Measurements from ENCODE around the gene PXT1. TPM values are rescaled to one million over a fixed set of nuclear protein-coding genes. Genes with fewer than 3 reads are reported as not detected.

The PXT1 gene
- polyA plus RNA-seq (2011; rRNA removed) (not detected in 2 replicates), polyA minus RNA-seq (2011; rRNA and poly(A)+ RNA removed) (not detected in 2 replicates)

GRCh38 chr6:36442671-36443470, at the start of gene PXT1, which contains the start of gene KCTD20:
Gene PXT1, minus strand, starts transcription at chr6:36442854. Its CDS starts 16,772 bp downstream, at chr6:36426082.
Gene KCTD20, plus strand, starts transcription at chr6:36443000. Its CDS starts 27,098 bp downstream, at chr6:36470098.
- no peak for TF ChIP-seq CTCF (IDR thresholded peaks at IDR 0.05; ENCODE audit: low read depth, low read length)
- H3K27me3 ChIP-seq (ENCODE audit: control insufficient read depth, insufficient read depth, low read length), result no peaks in the 10 kb centered on the region
- DNase-seq (ENCODE audit: low read depth, low spot score), result peak; percentile 56
- H3K4me3 ChIP-seq (ENCODE audit: low read depth, low read length), result peak within 1 kb of the TSS; percentile 95
- H3K9me3 ChIP-seq (ENCODE audit: control insufficient read depth, insufficient read depth, low read length), result no peaks in the 10 kb centered on the region; the same call in 1 of the 2 replicates
- peak within 1 kb of the TSS; percentile 89 for H3K27ac ChIP-seq (ENCODE audit: low read depth, low read length)
- ChIA-PET CTCF (no interaction called here), POLR2A (interaction anchor here (1.0 kb wide), 1 partner anchor 17 kb away, joined by 3 read pairs; no protein-coding TSS in a partner anchor)

GRCh38 chr6:36492092-36492491, 49.4 kb upstream of the PXT1 start:
- no peak for DNase-seq (ENCODE audit: low read depth, low spot score)
- Histone ChIP-seq H3K9me3 (ENCODE audit: control insufficient read depth, insufficient read depth, low read length) (no peaks in the 10 kb centered on the region), H3K27me3 (ENCODE audit: control insufficient read depth, insufficient read depth, low read length) (no peaks in the 10 kb centered on the region), H3K27ac (ENCODE audit: low read depth, low read length) (no peak overlapping the region), H3K4me3 (ENCODE audit: low read depth, low read length) (no peak overlapping the region)
- POLR2A ChIA-PET, result no interaction called here
- TF ChIP-seq CTCF (IDR thresholded peaks at IDR 0.05; ENCODE audit: low read depth, low read length), result no peak
- CTCF ChIA-PET, result no interaction called here

- POLR2A ChIA-PET, result no interaction called here
- H3K4me3 ChIP-seq (ENCODE audit: low read depth, low read length), result no peak overlapping the region
- TF ChIP-seq CTCF (IDR thresholded peaks at IDR 0.05; ENCODE audit: low read depth, low read length), result no peak
- H3K27me3 ChIP-seq (ENCODE audit: control insufficient read depth, insufficient read depth, low read length), result no peaks in the 10 kb centered on the region
- no peak overlapping the region for H3K27ac ChIP-seq (ENCODE audit: low read depth, low read length)
- no peak for DNase-seq (ENCODE audit: low read depth, low spot score)
- no peaks in the 10 kb centered on the region for H3K9me3 ChIP-seq (ENCODE audit: control insufficient read depth, insufficient read depth, low read length)
- CTCF ChIA-PET, result no interaction called here
Observed at GRCh38 chr6:36491378-36491965, 48.8 kb upstream of the PXT1 start.

- ChIA-PET CTCF (no interaction called here), POLR2A (no interaction called here)
- no peak for TF ChIP-seq CTCF (IDR thresholded peaks at IDR 0.05; ENCODE audit: low read depth, low read length)
- Histone ChIP-seq H3K27me3 (ENCODE audit: control insufficient read depth, insufficient read depth, low read length) (no peaks in the 10 kb centered on the region), H3K9me3 (ENCODE audit: control insufficient read depth, insufficient read depth, low read length) (no peaks in the 10 kb centered on the region), H3K27ac (ENCODE audit: low read depth, low read length) (no peak overlapping the region), H3K4me3 (ENCODE audit: low read depth, low read length) (no peak overlapping the region)
- no peak for DNase-seq (ENCODE audit: low read depth, low spot score)
Observed at GRCh38 chr6:36489426-36489825, 46.8 kb upstream of the PXT1 start.

- DNase-seq (ENCODE audit: low read depth, low spot score), result no peak
- ChIA-PET POLR2A (no interaction called here), CTCF (interaction anchor here (1.0 kb wide), 1 partner anchor 11 kb away, joined by 3 read pairs; no protein-coding TSS in a partner anchor)
- no peak overlapping the region for H3K27ac ChIP-seq (ENCODE audit: low read depth, low read length)
- no peak for TF ChIP-seq CTCF (IDR thresholded peaks at IDR 0.05; ENCODE audit: low read depth, low read length)
- no peak overlapping the region for H3K4me3 ChIP-seq (ENCODE audit: low read depth, low read length)
- no peaks in the 10 kb centered on the region for H3K9me3 ChIP-seq (ENCODE audit: control insufficient read depth, insufficient read depth, low read length)
- H3K27me3 ChIP-seq (ENCODE audit: control insufficient read depth, insufficient read depth, low read length), result no peaks in the 10 kb centered on the region
Observed at GRCh38 chr6:36488221-36488620, 45.6 kb upstream of the PXT1 start.

All from AG04450 (cell line).